HL-60 (cell line): ENCODE data around the gene SPSB3.

Experiments
- DNase-seq, 2 experiments: peaks; one replicate each; pipeline ENCODE4 v3.0.0-alpha.2; 2010 to 2020; ENCODE audit warnings: low read depth in 1 of 2, low spot score in 1 of 2
- H3K27ac ChIP-seq: fragments of 250-450 bp; sonication (Bioruptor Pico); replicated peaks from 2 replicates; pipeline ENCODE4 v1.5.1; 2020; ENCODE audit warnings: mild to moderate bottlenecking, moderate library complexity
- H3K27me3 ChIP-seq: fragments of 250-450 bp; sonication (Bioruptor Pico); 2 replicates; pipeline ENCODE4 v1.5.1; 2021; ENCODE audit warnings: mild to moderate bottlenecking, moderate library complexity; ENCODE audit not compliant: insufficient read depth, poor library complexity, severe bottlenecking
- H3K4me3 ChIP-seq: replicated peaks from 2 replicates; pipeline ENCODE4 v1.5.1; 2011; ENCODE audit warnings: mild to moderate bottlenecking, control low read depth, low read length; ENCODE audit not compliant: insufficient read depth
- CTCF ChIP-seq: IDR thresholded peaks from one replicate; pipeline ENCODE4 v1.5.1; 2011; ENCODE audit warnings: low read length, control low read depth, inconsistent platforms; ENCODE audit not compliant: insufficient read depth
- GABPA ChIP-seq: IDR thresholded peaks from 2 replicates; pipeline ENCODE4 v1.6.1; 2012; ENCODE audit warnings: low read depth
- POLR2AphosphoS5 ChIP-seq: IDR thresholded peaks from 2 replicates; pipeline ENCODE4 v1.6.1; 2012; ENCODE audit warnings: low read depth
- REST ChIP-seq: IDR thresholded peaks from 2 replicates; pipeline ENCODE4 v1.6.1; 2012; ENCODE audit warnings: low read depth; ENCODE audit not compliant: insufficient replicate concordance
- SPI1 ChIP-seq: IDR thresholded peaks from 2 replicates; pipeline ENCODE4 v1.6.1; 2012; ENCODE audit warnings: low read depth, mild to moderate bottlenecking, borderline replicate concordance

SPSB3 gene

GRCh38 chr16:1781254-1781653 lies 1.1 kb downstream of the SPSB3 start:
- TF ChIP-seq POLR2AphosphoS5, result no peak
- TF ChIP-seq REST, result no peak
- no peak for TF ChIP-seq SPI1
- no peak for TF ChIP-seq GABPA
- TF ChIP-seq CTCF, result no peak
- Histone ChIP-seq H3K4me3 (peak overlapping the region; percentile 95), H3K27ac (peak overlapping the region; percentile 71), H3K27me3 (no peaks in the 10 kb centered on the region)
- DNase-seq, result no peak

DNA sequence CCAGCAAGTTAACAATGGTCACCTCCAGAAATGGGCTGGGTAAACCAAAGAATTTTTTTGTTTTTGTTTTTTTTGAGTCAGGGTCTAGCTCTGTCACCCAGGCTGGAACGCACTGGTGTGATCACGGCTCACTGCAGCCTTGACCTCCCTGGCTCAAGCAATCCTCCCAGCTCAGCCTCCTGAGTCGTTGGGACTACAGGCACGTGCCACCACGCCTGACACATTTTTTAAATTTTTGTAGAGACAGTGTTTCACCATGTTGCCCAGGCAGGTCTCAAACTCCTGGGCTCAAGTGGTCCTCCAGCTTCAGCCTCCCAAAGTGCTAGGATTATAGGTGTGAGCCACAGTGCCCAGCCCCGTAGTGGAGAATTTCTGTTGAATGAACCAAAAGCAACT lies 1.7 kb downstream of the SPSB3 start:
- TF ChIP-seq CTCF (no peak), GABPA (no peak), REST (no peak), SPI1 (no peak), POLR2AphosphoS5 (no peak)
- Histone ChIP-seq H3K27ac (no peak overlapping the region), H3K4me3 (no peak overlapping the region), H3K27me3 (no peaks in the 10 kb centered on the region)
- no peak for DNase-seq

- H3K27ac ChIP-seq, result no peak overlapping the region
- no peaks in the 10 kb centered on the region for H3K27me3 ChIP-seq
- no peak for DNase-seq
- no peak overlapping the region for H3K4me3 ChIP-seq
- no peak for TF ChIP-seq CTCF
- peak; percentile 67; the same call in 1 of the 2 replicates for TF ChIP-seq POLR2AphosphoS5
- no peak for TF ChIP-seq REST
Measured at GRCh38 chr16:1779741-1780676, 2.4 kb downstream of the SPSB3 start.
